ENCODE results near the gene OSCP1. TPM values are rescaled to one million over a fixed set of nuclear protein-coding genes. Genes with fewer than 3 reads are reported as not detected.

Gene OSCP1
- total and polyA plus RNA-seq, 8 donors: 3.3 to 9.8 (median 4.8) TPM

GRCh38 chr1:36406440-36406839 is 43.8 kb downstream of the OSCP1 start:
- Histone ChIP-seq H3K27me3 (no peaks in the 10 kb centered on the region), H3K9me3 (no peaks in the 10 kb centered on the region), H3K36me3 (no peaks in the 10 kb centered on the region), H3K27ac (no peak overlapping the region), H3K4me1 (no peaks in the 10 kb centered on the region), H3K4me3 (no peak overlapping the region)
- 73 to 81% methylated on average over 1 of the region's 1 CpG for WGBS, 2 donors
- no peak for DNase-seq
- no peak for TF ChIP-seq CTCF (IDR thresholded peaks at IDR 0.05)
- intact Hi-C loops (cut with DNase I): no loop called here
- no peak for FAIRE-seq
- ATAC-seq: no peak

- TF ChIP-seq CTCF (IDR thresholded peaks at IDR 0.05): no peak
- H3K27ac ChIP-seq: no peak overlapping the region
- DNase-seq (no peak), FAIRE-seq (no peak), ATAC-seq (no peak)
- intact Hi-C loops (cut with DNase I): no loop called here
- H3K36me3 ChIP-seq: no peaks in the 10 kb centered on the region
- H3K4me1 ChIP-seq: no peaks in the 10 kb centered on the region
- no peaks in the 10 kb centered on the region for H3K9me3 ChIP-seq
- WGBS, 2 donors: 83 to 85% methylated on average over 4 of the region's 4 CpGs
- H3K4me3 ChIP-seq: no peak overlapping the region
- no peaks in the 10 kb centered on the region for H3K27me3 ChIP-seq
Observed at GRCh38 chr1:36402504-36402890, 47.8 kb downstream of the OSCP1 start.

- no peak for TF ChIP-seq CTCF (IDR thresholded peaks at IDR 0.05)
- Histone ChIP-seq H3K4me3 (peak overlapping the region in 1 of 4 donors; percentile 12), H3K9me3 (no peaks in the 10 kb centered on the region), H3K27me3 (no peaks in the 10 kb centered on the region), H3K27ac (peak overlapping the region in 1 of 4 donors; percentile 41), H3K36me3 (no peaks in the 10 kb centered on the region), H3K4me1 (peaks cover 0 to 3% (median 0%) of the 10 kb centered on the region in 3 donors)
- DNase-seq: no peak
- intact Hi-C loops (cut with DNase I): no loop called here
- ATAC-seq: no peak
- FAIRE-seq: no peak
- 86 to 87% methylated on average over 12 of the region's 12 CpGs for WGBS, 2 donors
Observed at GRCh38 chr1:36401602-36402503, 48.4 kb downstream of the OSCP1 start.

GRCh38 chr1:36400825-36401601 is 49.2 kb downstream of the OSCP1 start:
- intact Hi-C loops (cut with DNase I): no loop called here
- 81% methylated on average over 22 of the region's 22 CpGs for WGBS, 2 donors
- DNase-seq: peak in 2 of 6 donors; percentile 29 to 51
- ATAC-seq: peak in 2 of 4 donors; percentile 46 to 49
- no peaks in the 10 kb centered on the region for H3K36me3 ChIP-seq
- peaks cover 0 to 7% (median 0%) of the 10 kb centered on the region in 3 donors for H3K4me1 ChIP-seq
- no peaks in the 10 kb centered on the region for H3K27me3 ChIP-seq
- H3K4me3 ChIP-seq: peak overlapping the region in 1 of 4 donors; percentile 12
- FAIRE-seq: no peak
- H3K9me3 ChIP-seq: no peaks in the 10 kb centered on the region
- TF ChIP-seq CTCF (IDR thresholded peaks at IDR 0.05): no peak
- H3K27ac ChIP-seq: peak overlapping the region in 2 of 4 donors; percentile 30 to 41
